Measurements from ENCODE around the gene TIGD6. TPM values are rescaled to one million over a fixed set of nuclear protein-coding genes. Genes with fewer than 3 reads are reported as not detected.

The TIGD6 gene
- total and polyA plus RNA-seq, 2 of the 4 experiments (the other 2 are of a cell fraction), result 5.8 to 6.6 TPM

GRCh38 chr5:149999866-150000255 is 593 bp downstream of the TIGD6 start:
- POLR2A ChIA-PET (ENCODE audit: unreplicated experiment), result interaction anchor here (1.0 kb wide), 1 partner anchor 109 kb away, joined by 5 read pairs; no protein-coding TSS in a partner anchor
- Histone ChIP-seq H2BK120ac (ENCODE audit: low read depth, low read length) (peak overlapping the region; percentile 22), H2BK5ac (ENCODE audit: low read depth, low read length, poor library complexity, severe bottlenecking) (peak overlapping the region; percentile 53), H2BK15ac (ENCODE audit: low read depth, low read length) (peak overlapping the region; percentile 49; the same call in 2 of the 3 replicates), H4K20me1 (ENCODE audit: insufficient read depth, low read length) (peaks cover 32% of the 10 kb centered on the region; the same call in 1 of the 2 replicates), H2AK5ac (ENCODE audit: low read depth, low read length) (peak overlapping the region; percentile 94), H2AK9ac (replicated peaks; ENCODE audit: low read depth, low read length, poor library complexity) (peak overlapping the region; percentile 98), H3K79me1 (ENCODE audit: low read depth in 1 of 2, low read length in 2 of 2) (peaks cover 11 to 61% of the 10 kb centered on the region in 2 experiments), H3K27ac (ENCODE audit: insufficient read depth, low read length) (peak overlapping the region; percentile 59), H3K18ac (ENCODE audit: low read depth, low read length) (peak overlapping the region; percentile 16), H3K36me3 (ENCODE audit: control insufficient read depth, insufficient read depth, low read length) (peaks cover 9% of the 10 kb centered on the region), H3K4ac (ENCODE audit: low read depth, low read length) (peak overlapping the region; percentile 95), H3K9me1 (ENCODE audit: insufficient read depth, low read length) (peaks cover 15% of the 10 kb centered on the region), H4K8ac (ENCODE audit: low read depth in 2 of 2, low read length in 2 of 2) (peak overlapping the region; percentile 96 to 99), H4K5ac (ENCODE audit: low read depth, low read length) (peak overlapping the region; percentile 89), H2AFZ (replicated peaks; ENCODE audit: low read length, poor library complexity) (peak overlapping the region; percentile 95), H3K56ac (ENCODE audit: extremely low read depth, insufficient read depth, low read length) (peak overlapping the region; percentile 91), H3K27me3 (ENCODE audit: control insufficient read depth, insufficient read depth, low read length) (no peaks in the 10 kb centered on the region), H4K91ac (ENCODE audit: insufficient read depth, low read depth, low read length) (peak overlapping the region; percentile 91), H3K9ac (ENCODE audit: low read depth, low read length) (peak overlapping the region; percentile 93), H3K14ac (replicated peaks; ENCODE audit: low read depth, low read length) (peak overlapping the region; percentile 94), H3K4me1 (ENCODE audit: control insufficient read depth, insufficient read depth, low read length) (peaks cover 2% of the 10 kb centered on the region), H3K9me3 (ENCODE audit: control insufficient read depth, insufficient read depth, low read length) (no peaks in the 10 kb centered on the region), H3K4me3 (ENCODE audit: insufficient read depth, low read depth, low read length) (peak overlapping the region; percentile 62), H3K23ac (ENCODE audit: low read depth, low read length) (peak overlapping the region; percentile 77), H3K4me2 (ENCODE audit: low read depth, low read length) (peak overlapping the region; percentile 85), H2BK20ac (ENCODE audit: low read depth, low read length) (no peak overlapping the region)
- 33% methylated on average over 1 of the region's 7 CpGs; no CpG with 5 or more reads in 1 of the 2 experiments for WGBS, 2 experiments (ENCODE audit: extremely low coverage in 2 of 2, insufficient read length in 1 of 2)
- intact Hi-C loops (cut with micrococcal nuclease), result loop anchor here (10.0 kb wide), 2 partner anchors 355 to 435 kb away; partner anchors contain the start of gene TCOF1
- TF ChIP-seq FOS (IDR thresholded peaks at IDR 0.05; ENCODE audit: low read depth, low read length) (no peak), BHLHE40 (IDR thresholded peaks at IDR 0.05; ENCODE audit: low read depth, low read length) (no peak), SMC3 (IDR thresholded peaks at IDR 0.05; ENCODE audit: low read depth, low read length) (no peak), USF2 (IDR thresholded peaks at IDR 0.05; ENCODE audit: low read depth, low read length) (no peak), RCOR1 (IDR thresholded peaks at IDR 0.05; ENCODE audit: insufficient replicate concordance, low read length) (no peak), MXI1 (IDR thresholded peaks at IDR 0.05; ENCODE audit: borderline replicate concordance, low read depth, low read length) (no peak), MAZ (IDR thresholded peaks at IDR 0.05; ENCODE audit: borderline replicate concordance, low read depth, low read length) (no peak)
- in situ Hi-C loops (cut with MboI; ENCODE audit: low sequenced_read_pairs), result loop anchor here (10.0 kb wide), 1 partner anchor 215 kb away; no protein-coding TSS in a partner anchor
- TSS peak; percentile 57 for BruUV-seq (replicated peaks)
- ATAC-seq (ENCODE audit: low read depth), result no peak
- no peak for DNase-seq
- CTCF ChIA-PET, result interaction anchor here (1.4 to 3.2 kb wide), 2 partner anchors 9 to 166 kb away, joined by 4 to 10 read pairs; no protein-coding TSS in a partner anchor
- dilution Hi-C loops (cut with HindIII; ENCODE audit: low sequenced_read_pairs, unreplicated experiment), result no loop called here
